BLaER1 (cell line): ENCODE results near the gene ATP2A2.
A peak's percentile ranks its signal among the peaks of the same experiment; 100 is the strongest.

Experiments used
- H3K27ac ChIP-seq: shearing (Covaris generic); formaldehyde crosslinking; 2 replicates; pipeline ENCODE4 v1.8.1; 2022
- H3K27me3 ChIP-seq: shearing (Covaris generic); formaldehyde crosslinking; 2 replicates; pipeline ENCODE4 v1.8.1; 2022
- H3K36me3 ChIP-seq: shearing (Covaris generic); formaldehyde crosslinking; 2 replicates; pipeline ENCODE4 v1.8.1; 2022
- H3K4me1 ChIP-seq: shearing (Covaris generic); formaldehyde crosslinking; 2 replicates; pipeline ENCODE4 v1.8.1; 2022
- H3K4me2 ChIP-seq: shearing (Covaris generic); formaldehyde crosslinking; 2 replicates; pipeline ENCODE4 v1.8.1; 2022
- H3K4me3 ChIP-seq: shearing (Covaris generic); formaldehyde crosslinking; 2 replicates; pipeline ENCODE4 v1.8.1; 2022
- H3K9ac ChIP-seq: shearing (Covaris generic); formaldehyde crosslinking; 2 replicates; pipeline ENCODE4 v1.8.1; 2022
- H3K9me3 ChIP-seq: shearing (Covaris generic); formaldehyde crosslinking; 2 replicates; pipeline ENCODE4 v1.8.1; 2022
- H4K20me1 ChIP-seq: shearing (Covaris generic); formaldehyde crosslinking; 2 replicates; pipeline ENCODE4 v1.8.1; 2022
- Cebpa-rat ChIP-seq: shearing (Covaris generic); IDR thresholded peaks from 2 replicates; pipeline ENCODE4 v1.8.1; 2022

The ATP2A2 gene

DNA sequence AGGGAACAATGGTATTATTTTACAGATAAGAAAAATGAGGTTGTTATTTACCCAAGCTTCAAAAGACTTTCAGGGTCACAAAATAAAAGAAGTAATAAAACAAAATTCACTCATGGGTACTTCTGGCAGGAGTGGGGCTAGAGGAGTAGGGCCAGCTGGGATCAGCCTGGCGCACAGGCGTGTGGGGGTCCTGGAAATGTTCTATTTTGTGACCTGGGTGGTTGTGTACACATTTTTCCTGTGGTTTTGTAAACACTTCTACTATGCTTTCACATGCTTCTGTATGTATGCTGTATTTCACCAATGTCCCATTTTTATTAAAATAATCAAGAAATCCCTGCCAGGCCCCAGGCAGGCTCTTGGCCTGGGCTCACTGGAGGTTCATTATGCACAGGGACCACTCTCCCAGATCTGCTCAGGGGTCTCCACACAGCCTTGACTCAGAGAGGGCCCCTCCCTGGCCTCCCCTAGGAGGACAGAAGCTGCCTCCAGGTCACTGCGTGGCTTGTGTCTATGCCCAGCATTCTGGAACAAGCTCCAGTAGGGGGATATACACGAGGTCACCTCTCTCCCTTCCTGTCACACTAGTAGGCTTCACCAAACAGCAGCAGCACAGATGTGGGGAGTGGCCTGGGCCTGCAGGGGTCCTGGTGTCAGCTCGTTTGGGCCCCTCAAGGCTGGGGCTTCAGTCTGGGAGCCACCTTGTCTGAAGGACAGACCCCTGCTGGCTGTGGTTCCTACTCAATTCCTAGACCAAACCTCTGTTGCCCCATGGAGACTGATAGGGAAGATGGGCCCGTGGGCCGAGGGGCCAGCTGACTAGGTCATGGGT is 84.7 kb downstream of the ATP2A2 start:
- no peaks in the 10 kb centered on the region for H4K20me1 ChIP-seq
- H3K27ac ChIP-seq, result peak overlapping the region; percentile 72
- H3K9me3 ChIP-seq, result no peaks in the 10 kb centered on the region
- peaks cover 10% of the 10 kb centered on the region for H3K36me3 ChIP-seq
- no peak for TF ChIP-seq Cebpa-rat
- H3K4me2 ChIP-seq, result peak overlapping the region; percentile 4; the same call in 1 of the 2 replicates
- H3K4me3 ChIP-seq, result no peak overlapping the region
- no peak overlapping the region for H3K9ac ChIP-seq
- H3K4me1 ChIP-seq, result peaks cover 55% of the 10 kb centered on the region
- H3K27me3 ChIP-seq, result no peaks in the 10 kb centered on the region

DNA sequence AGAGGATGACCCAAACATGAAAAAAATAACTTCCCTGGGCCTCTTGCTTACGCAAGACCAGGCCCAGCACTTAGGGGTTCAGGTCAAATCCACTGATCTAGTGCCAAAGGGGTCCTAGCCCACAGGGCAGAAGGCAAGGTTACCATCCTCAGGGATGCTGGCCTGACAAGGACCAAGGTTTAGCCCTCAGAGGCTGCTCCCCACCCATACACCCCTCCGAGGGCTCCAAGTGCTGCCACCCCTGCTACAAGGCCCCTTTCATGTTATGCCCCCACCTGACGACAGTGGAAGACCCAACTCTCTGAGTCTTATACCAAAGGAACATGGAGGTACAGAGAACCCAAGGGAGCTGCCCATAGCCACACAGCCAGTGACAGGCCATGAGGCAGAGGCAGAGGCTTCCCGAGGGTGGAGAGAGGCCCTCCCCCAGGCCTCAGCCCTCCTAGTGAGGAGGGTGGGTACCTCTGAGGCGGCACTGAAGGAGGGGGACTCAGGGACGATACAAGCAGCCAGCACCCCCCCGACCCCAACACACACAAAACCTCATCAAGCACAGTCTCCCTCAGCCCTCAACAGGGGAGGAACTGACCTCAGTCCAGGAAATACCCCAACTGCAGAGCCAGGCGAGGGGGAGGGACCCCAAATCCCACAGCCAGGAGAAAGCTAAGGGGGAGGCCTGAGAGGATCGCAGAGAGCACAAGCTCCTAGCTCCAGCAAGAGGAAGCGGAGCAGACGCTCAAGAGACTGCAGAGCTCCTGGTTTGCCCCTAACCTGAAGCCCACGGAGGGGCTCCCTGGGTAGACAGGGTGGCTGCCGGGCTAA is 85.5 kb downstream of the ATP2A2 start:
- Histone ChIP-seq H3K4me2 (peak overlapping the region; percentile 44), H3K4me1 (peaks cover 63% of the 10 kb centered on the region), H3K9me3 (no peaks in the 10 kb centered on the region), H4K20me1 (peaks cover 8% of the 10 kb centered on the region), H3K36me3 (peaks cover 16% of the 10 kb centered on the region), H3K27me3 (no peaks in the 10 kb centered on the region), H3K27ac (peak overlapping the region; percentile 72), H3K4me3 (no peak overlapping the region), H3K9ac (peak overlapping the region; percentile 46)
- no peak for TF ChIP-seq Cebpa-rat

DNA sequence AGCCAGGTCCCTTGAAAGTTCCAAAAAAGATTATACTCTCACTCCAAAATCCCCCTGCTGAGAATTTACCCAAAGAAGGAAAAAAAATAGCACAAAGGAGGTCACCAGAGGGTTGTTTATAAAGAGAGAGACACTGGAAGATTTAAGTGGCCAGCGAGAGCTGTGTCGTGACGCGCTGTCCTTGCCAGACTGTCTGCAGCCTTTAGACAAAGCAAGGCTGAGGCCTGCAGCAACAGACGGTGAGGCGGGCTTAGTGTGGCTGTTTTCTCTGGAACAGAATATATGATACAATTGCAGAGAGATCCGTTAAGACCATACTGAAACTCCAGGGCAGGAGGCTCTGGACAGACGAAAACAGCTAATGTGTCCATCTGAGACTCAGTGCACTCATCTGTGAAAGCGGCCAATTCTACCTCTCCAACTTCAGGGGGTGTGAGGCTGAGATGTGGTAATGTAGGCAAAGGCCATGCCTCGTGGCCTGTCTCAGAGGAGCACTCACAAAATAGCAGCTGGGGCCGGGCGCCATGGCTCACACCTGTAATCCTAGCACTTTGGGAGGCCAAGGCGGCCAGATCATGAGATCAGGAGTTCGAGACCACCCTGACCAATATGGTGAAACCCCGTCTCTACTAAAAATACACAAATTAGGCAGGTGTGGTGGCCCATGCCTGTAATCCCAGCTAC is 86.3 kb downstream of the ATP2A2 start:
- TF ChIP-seq Cebpa-rat, result no peak
- Histone ChIP-seq H3K27me3 (no peaks in the 10 kb centered on the region), H3K4me2 (peak overlapping the region; percentile 44), H3K4me3 (no peak overlapping the region), H3K4me1 (peaks cover 71% of the 10 kb centered on the region), H3K9ac (peak overlapping the region; percentile 46), H3K9me3 (no peaks in the 10 kb centered on the region), H4K20me1 (peaks cover 16% of the 10 kb centered on the region), H3K27ac (peak overlapping the region; percentile 72), H3K36me3 (peaks cover 23% of the 10 kb centered on the region)

DNA sequence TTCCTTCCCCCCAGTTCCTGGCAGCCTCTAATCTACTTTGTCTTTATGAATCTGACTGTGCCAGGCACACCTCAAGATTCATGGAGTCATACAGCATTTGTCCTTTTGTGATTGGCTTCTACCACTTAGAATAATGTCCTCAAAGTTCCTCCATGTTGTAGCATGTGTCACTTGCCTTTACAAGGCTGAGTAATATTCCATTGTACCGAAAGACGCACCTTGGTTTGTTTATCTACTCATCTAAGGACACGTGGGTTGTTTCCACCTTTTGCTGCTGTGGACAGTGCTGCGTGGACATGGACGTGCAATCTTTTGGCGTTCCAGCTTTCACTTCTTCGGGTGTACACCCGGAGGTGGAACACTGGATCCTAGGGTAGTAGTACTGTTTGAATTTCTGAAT is 88.9 kb downstream of the ATP2A2 start:
- peaks cover 36% of the 10 kb centered on the region for H4K20me1 ChIP-seq
- H3K9ac ChIP-seq, result no peak overlapping the region
- H3K9me3 ChIP-seq, result no peaks in the 10 kb centered on the region
- H3K4me2 ChIP-seq, result peak overlapping the region; percentile 87; the same call in 1 of the 2 replicates
- peaks cover 50% of the 10 kb centered on the region for H3K36me3 ChIP-seq
- H3K4me1 ChIP-seq, result peaks cover 87% of the 10 kb centered on the region
- no peak for TF ChIP-seq Cebpa-rat
- H3K4me3 ChIP-seq, result no peak overlapping the region
- no peak overlapping the region for H3K27ac ChIP-seq
- no peaks in the 10 kb centered on the region for H3K27me3 ChIP-seq

DNA sequence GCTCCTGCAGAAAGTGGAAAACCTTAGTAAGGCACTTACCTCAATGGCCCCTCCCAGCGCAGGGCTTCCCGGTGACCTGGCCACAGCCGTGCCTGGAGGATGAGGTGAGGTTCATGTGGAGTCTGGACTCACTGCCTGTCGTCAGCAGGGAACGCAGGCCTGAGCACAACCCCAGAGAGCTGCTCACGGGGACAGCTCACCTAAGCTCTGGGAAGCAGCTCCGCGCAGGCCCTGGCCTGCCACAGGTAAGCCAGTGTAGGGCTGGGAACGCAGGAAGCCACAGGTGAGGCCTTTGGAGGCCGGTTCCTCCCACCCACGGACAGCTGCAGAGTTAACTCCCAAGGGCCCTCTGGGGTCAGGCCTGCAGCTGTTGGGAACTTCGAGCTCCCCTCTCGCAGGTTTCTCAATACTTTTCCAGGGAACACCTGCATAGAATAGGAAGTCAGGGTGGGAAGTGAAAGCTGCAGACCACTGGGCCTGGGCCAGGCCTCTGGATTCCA is 89.7 kb downstream of the ATP2A2 start:
- Histone ChIP-seq H3K4me1 (peaks cover 82% of the 10 kb centered on the region), H3K36me3 (peaks cover 57% of the 10 kb centered on the region), H3K4me3 (peak overlapping the region; percentile 33; the same call in 1 of the 2 replicates), H4K20me1 (peaks cover 36% of the 10 kb centered on the region), H3K9me3 (no peaks in the 10 kb centered on the region), H3K4me2 (peak overlapping the region; percentile 87), H3K27ac (peak overlapping the region; percentile 77; the same call in 1 of the 2 replicates), H3K9ac (peak overlapping the region; percentile 39; the same call in 1 of the 2 replicates), H3K27me3 (no peaks in the 10 kb centered on the region)
- TF ChIP-seq Cebpa-rat, result no peak

DNA sequence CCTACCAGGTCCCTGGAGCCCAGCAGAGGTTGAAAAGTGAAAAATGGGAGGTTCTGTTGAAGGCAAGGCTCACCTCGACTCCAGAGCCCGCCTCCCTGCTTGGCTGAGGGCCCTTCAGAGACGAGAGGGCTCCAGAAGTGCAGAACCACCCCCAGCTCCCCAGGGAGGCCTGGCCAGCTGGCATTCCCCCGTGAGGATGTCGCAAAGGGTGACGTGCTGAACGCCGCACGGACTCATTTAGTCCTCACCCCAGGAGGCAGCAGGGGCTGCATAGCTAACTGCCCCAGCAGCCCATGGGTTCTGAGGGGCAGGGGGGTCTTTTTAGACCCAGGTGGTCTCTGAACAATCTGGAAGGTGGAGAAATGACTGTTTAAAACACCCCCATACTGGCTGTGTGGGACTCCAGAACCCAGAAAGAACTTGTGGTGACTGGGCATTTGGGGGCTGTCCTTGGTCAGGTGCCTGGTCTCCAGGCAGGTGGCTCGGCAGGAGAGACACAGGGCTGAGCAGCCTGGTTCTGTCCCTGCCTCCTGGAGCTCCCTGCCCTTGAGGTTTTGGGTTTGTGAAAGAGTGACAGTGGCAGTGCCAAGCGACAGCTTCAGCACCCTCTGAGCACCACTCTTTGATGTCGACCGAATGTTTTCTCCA is 90.5 kb downstream of the ATP2A2 start:
- no peak for TF ChIP-seq Cebpa-rat
- Histone ChIP-seq H3K9ac (peak overlapping the region; percentile 39), H3K9me3 (no peaks in the 10 kb centered on the region), H3K27ac (peak overlapping the region; percentile 77), H3K4me3 (peak overlapping the region; percentile 33; the same call in 1 of the 2 replicates), H3K27me3 (no peaks in the 10 kb centered on the region), H3K36me3 (peaks cover 65% of the 10 kb centered on the region), H4K20me1 (peaks cover 36% of the 10 kb centered on the region), H3K4me1 (peaks cover 75% of the 10 kb centered on the region), H3K4me2 (peak overlapping the region; percentile 87)

DNA sequence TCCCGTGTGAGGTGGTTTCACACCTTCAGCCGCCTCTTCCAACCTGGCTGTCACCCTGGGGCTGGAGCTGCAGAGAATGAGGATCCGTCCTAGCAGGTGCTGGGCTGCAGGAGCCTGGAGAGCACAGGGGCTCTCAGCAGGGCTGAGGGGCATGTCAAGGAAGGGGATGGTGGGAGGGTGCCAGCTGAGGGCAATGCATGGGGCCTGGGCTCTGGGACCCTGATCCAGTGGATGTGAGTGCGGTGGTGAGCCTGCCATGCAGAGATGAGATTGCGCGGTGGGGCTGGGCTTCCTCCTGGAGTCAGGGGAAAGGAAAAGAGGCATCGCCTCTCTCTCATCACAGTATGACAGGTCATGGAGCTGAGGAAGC is 91.0 kb downstream of the ATP2A2 start:
- Histone ChIP-seq H3K4me1 (peaks cover 69% of the 10 kb centered on the region), H3K27me3 (no peaks in the 10 kb centered on the region)

DNA sequence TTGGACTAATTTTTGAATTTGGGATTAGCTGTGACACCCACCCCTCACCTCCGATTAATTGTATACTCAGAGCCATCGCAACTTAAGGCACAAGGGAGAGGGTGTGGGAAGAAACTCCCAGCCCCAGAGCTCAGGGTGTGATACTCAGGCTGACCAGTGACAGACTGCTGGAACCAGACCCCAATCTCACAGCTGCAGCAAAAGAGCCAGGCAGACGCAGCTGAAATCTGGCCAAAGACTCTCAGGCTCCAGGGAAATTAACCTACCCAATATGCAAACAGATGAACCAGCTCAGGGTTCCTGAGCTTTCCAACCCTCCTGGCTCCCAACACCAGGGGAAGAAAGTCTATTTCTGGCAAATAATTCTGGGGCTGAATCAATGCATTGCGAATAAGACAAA is 92.0 kb downstream of the ATP2A2 start:
- Histone ChIP-seq H3K4me2 (peak overlapping the region; percentile 7; the same call in 1 of the 2 replicates), H3K4me3 (no peak overlapping the region), H3K9ac (peak overlapping the region; percentile 39; the same call in 1 of the 2 replicates), H3K4me1 (peaks cover 60% of the 10 kb centered on the region), H3K9me3 (no peaks in the 10 kb centered on the region), H3K27me3 (no peaks in the 10 kb centered on the region), H3K36me3 (peaks cover 80% of the 10 kb centered on the region), H3K27ac (peak overlapping the region; percentile 52; the same call in 1 of the 2 replicates), H4K20me1 (peaks cover 36% of the 10 kb centered on the region)
- TF ChIP-seq Cebpa-rat, result no peak

More for the DNA sequence above, 91.0 kb downstream of the ATP2A2 start:
- Histone ChIP-seq H3K4me3 (no peak overlapping the region; the same call in 1 of the 2 replicates), H4K20me1 (peaks cover 36% of the 10 kb centered on the region), H3K9me3 (no peaks in the 10 kb centered on the region), H3K4me2 (peak overlapping the region; percentile 87), H3K36me3 (peaks cover 70% of the 10 kb centered on the region), H3K27ac (peak overlapping the region; percentile 77), H3K9ac (peak overlapping the region; percentile 39)
- no peak for TF ChIP-seq Cebpa-rat

DNA sequence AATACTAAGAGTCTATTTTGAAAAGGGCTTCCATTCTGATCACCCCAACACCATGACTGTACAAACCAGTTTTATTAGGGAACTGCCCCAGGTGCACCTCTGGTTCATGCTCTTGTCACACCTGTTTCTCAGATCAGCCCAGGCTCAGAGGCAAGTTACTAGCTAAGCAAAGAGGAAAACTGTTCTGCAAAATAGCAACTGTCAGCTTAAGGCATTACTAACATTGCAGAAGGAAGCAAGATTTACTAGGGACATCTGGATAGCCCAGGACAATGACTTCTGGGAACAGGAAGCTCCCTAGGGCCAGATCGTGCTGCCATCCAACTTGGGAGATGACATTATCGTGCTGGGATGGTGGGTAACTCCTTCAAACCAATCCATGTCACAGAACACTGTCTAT is 92.4 kb downstream of the ATP2A2 start:
- no peak for TF ChIP-seq Cebpa-rat
- peak overlapping the region; percentile 7; the same call in 1 of the 2 replicates for H3K4me2 ChIP-seq
- H3K9me3 ChIP-seq, result no peaks in the 10 kb centered on the region
- peaks cover 84% of the 10 kb centered on the region for H3K36me3 ChIP-seq
- 0 out of 2 replicates have a peak overlapping the region, but pooled peaks have one; percentile 39 for H3K9ac ChIP-seq
- H3K27ac ChIP-seq, result no peak overlapping the region
- no peaks in the 10 kb centered on the region for H3K27me3 ChIP-seq
- peaks cover 36% of the 10 kb centered on the region for H4K20me1 ChIP-seq
- peaks cover 56% of the 10 kb centered on the region for H3K4me1 ChIP-seq
- H3K4me3 ChIP-seq, result no peak overlapping the region
